GF-D8 (cell line): ENCODE data around the gene GRIK1.
"Not testable (repeated sequence)": the region's sequence is repeated elsewhere in the genome, so short reads cannot be mapped to it uniquely, and the experiment has no call there.

ENCODE experiments used
- DNase-seq: peaks from one replicate; lab custom pipeline; 2025; lab: John Stamatoyannopoulos, UW

Gene GRIK1

GRCh38 chr21:29939924-29940275 is at the start of gene GRIK1:
TSS of gene GRIK1 (minus strand) at chr21:29939996.
- no peak for DNase-seq

GRCh38 chr21:29987762-29988161 is 48.0 kb upstream of the GRIK1 start:
- no peak for DNase-seq

- no peak for DNase-seq
Measured at GRCh38 chr21:29985866-29986265, 46.1 kb upstream of the GRIK1 start.

GRCh38 chr21:29979043-29979442 is 39.2 kb upstream of the GRIK1 start:
- DNase-seq, result no peak

GRCh38 chr21:29975776-29976175 is 36.0 kb upstream of the GRIK1 start:
- DNase-seq, result no peak

GRCh38 chr21:29973258-29973657 is 33.5 kb upstream of the GRIK1 start:
- DNase-seq, result no peak

GRCh38 chr21:29961291-29962027 is 21.7 kb upstream of the GRIK1 start:
- no peak for DNase-seq

GRCh38 chr21:29958551-29958950 is 18.8 kb upstream of the GRIK1 start:
- DNase-seq, result no peak

GRCh38 chr21:29958035-29958434 is 18.2 kb upstream of the GRIK1 start:
- not testable (repeated sequence) for DNase-seq

- DNase-seq, result no peak
Measured at GRCh38 chr21:29953690-29954089, 13.9 kb upstream of the GRIK1 start.

- DNase-seq, result no peak
Measured at GRCh38 chr21:29953072-29953471, 13.3 kb upstream of the GRIK1 start.

- no peak for DNase-seq
Measured at GRCh38 chr21:29951911-29952310, 12.1 kb upstream of the GRIK1 start.

- no peak for DNase-seq
Measured at GRCh38 chr21:29949991-29950390, 10.2 kb upstream of the GRIK1 start.

GRCh38 chr21:29947119-29947518 is 7.3 kb upstream of the GRIK1 start:
- DNase-seq, result no peak

- DNase-seq, result no peak
Measured at GRCh38 chr21:29943885-29944284, 4.1 kb upstream of the GRIK1 start.

- no peak for DNase-seq
Measured at GRCh38 chr21:29942034-29942433, 2.2 kb upstream of the GRIK1 start.

GRCh38 chr21:29940991-29941390 is 1.2 kb upstream of the GRIK1 start:
- DNase-seq, result no peak

GRCh38 chr21:29940361-29940760 is 565 bp upstream of the GRIK1 start:
- DNase-seq, result no peak

- no peak for DNase-seq
Measured at GRCh38 chr21:29939104-29939923, 482 bp downstream of the GRIK1 start.

GRCh38 chr21:29938776-29939103 is 1.1 kb downstream of the GRIK1 start:
- no peak for DNase-seq

- DNase-seq, result no peak
Measured at GRCh38 chr21:29933088-29933487, 6.7 kb downstream of the GRIK1 start.

GRCh38 chr21:29928537-29928936 is 11.3 kb downstream of the GRIK1 start:
- no peak for DNase-seq

GRCh38 chr21:29920938-29921337 is 18.9 kb downstream of the GRIK1 start:
- no peak for DNase-seq

- no peak for DNase-seq
Measured at GRCh38 chr21:29914326-29914725, 25.5 kb downstream of the GRIK1 start.
